Cardiac muscle cell (in vitro differentiated cells and primary cell): ENCODE results near the gene PRKCQ. TPM values are rescaled to one million over a fixed set of nuclear protein-coding genes. Genes with fewer than 3 reads are reported as not detected.
A peak's percentile ranks its signal among the peaks of the same experiment; 100 is the strongest.
"Not testable (repeated sequence)": the region's sequence is repeated elsewhere in the genome, so short reads cannot be mapped to it uniquely, and the experiment has no call there.

Source experiments
- DNase-seq, 2 donors: peaks; one replicate each; pipeline versions ENCODE4 v3.0.0 to v3.0.0-alpha.2; 2010 to 2017; ENCODE audit warnings: low read depth in 1 of 2, low spot score in 1 of 2
- H3K27ac ChIP-seq: fragments of 200-600 bp; sonication (generic); 2 replicates; pipeline ENCODE4 v1.5.1; 2016
- H3K27me3 ChIP-seq: fragments of 200-600 bp; sonication (generic); 2 replicates; pipeline ENCODE4 v1.6.0; 2016; ENCODE audit warnings: control low read depth
- H3K36me3 ChIP-seq: fragments of 200-600 bp; sonication (generic); 2 replicates; pipeline ENCODE4 v1.5.1; 2016; ENCODE audit warnings: control low read depth
- H3K4me1 ChIP-seq: fragments of 200-600 bp; sonication (generic); 2 replicates; pipeline ENCODE4 v1.8.1; 2017; ENCODE audit warnings: low read depth, mild to moderate bottlenecking, mixed run types
- H3K4me3 ChIP-seq: fragments of 200-600 bp; sonication (generic); 2 replicates; pipeline ENCODE4 v1.5.1; 2016; ENCODE audit warnings: mild to moderate bottlenecking
- H3K9me3 ChIP-seq: fragments of 200-600 bp; sonication (generic); 2 replicates; pipeline ENCODE4 v1.5.1; 2017; ENCODE audit warnings: low read depth, mild to moderate bottlenecking, control low read depth
- CTCF ChIP-seq: IDR thresholded peaks from 2 replicates; pipeline ENCODE4 v1.5.1; 2012; ENCODE audit warnings: low read depth, mild to moderate bottlenecking, low read length
- polyA plus RNA-seq: library from polyadenylated mRNA; unstranded; fragments of >200 nt; fragmentation: Nextera tagmentation; extraction: Ambion mirVana; gene quantifications from 2 replicates; pipeline ENCODE4 v1.2.1, GENCODE V29; 2016
- total RNA-seq: library from RNA; depleted of rRNA; stranded (reverse); fragments of >200 nt; gene quantifications from 2 replicates; pipeline ENCODE4 v1.2.3, GENCODE V29; 2016

The PRKCQ gene
- total and polyA plus RNA-seq, 2 experiments from 2014 or later: 3.7 to 4.1 TPM

- H3K4me3 ChIP-seq: no peak overlapping the region
- no peaks in the 10 kb centered on the region for H3K36me3 ChIP-seq
- TF ChIP-seq CTCF: no peak
- DNase-seq: no peak
- H3K4me1 ChIP-seq: no peaks in the 10 kb centered on the region
- H3K27me3 ChIP-seq: no peaks in the 10 kb centered on the region
- no peak overlapping the region for H3K27ac ChIP-seq
- H3K9me3 ChIP-seq: no peaks in the 10 kb centered on the region
Measured at GRCh38 chr10:6457376-6457775, 122.7 kb downstream of the PRKCQ start.

GRCh38 chr10:6456067-6456466 is 124.0 kb downstream of the PRKCQ start:
- Histone ChIP-seq H3K27me3 (no peaks in the 10 kb centered on the region), H3K9me3 (no peaks in the 10 kb centered on the region), H3K4me3 (no peak overlapping the region), H3K36me3 (no peaks in the 10 kb centered on the region), H3K27ac (no peak overlapping the region), H3K4me1 (no peaks in the 10 kb centered on the region)
- TF ChIP-seq CTCF: no peak
- DNase-seq: no peak

GRCh38 chr10:6455592-6455991 is 124.5 kb downstream of the PRKCQ start:
- no peak overlapping the region for H3K4me3 ChIP-seq
- H3K9me3 ChIP-seq: no peaks in the 10 kb centered on the region
- DNase-seq: no peak
- H3K4me1 ChIP-seq: no peaks in the 10 kb centered on the region
- H3K27me3 ChIP-seq: no peaks in the 10 kb centered on the region
- no peak for TF ChIP-seq CTCF
- no peak overlapping the region for H3K27ac ChIP-seq
- no peaks in the 10 kb centered on the region for H3K36me3 ChIP-seq

GRCh38 chr10:6446711-6447110 is 133.4 kb downstream of the PRKCQ start:
- H3K4me3 ChIP-seq: no peak overlapping the region
- H3K36me3 ChIP-seq: no peaks in the 10 kb centered on the region
- H3K27ac ChIP-seq: no peak overlapping the region
- no peaks in the 10 kb centered on the region for H3K27me3 ChIP-seq
- no peaks in the 10 kb centered on the region for H3K4me1 ChIP-seq
- DNase-seq: no peak
- no peaks in the 10 kb centered on the region for H3K9me3 ChIP-seq
- TF ChIP-seq CTCF: no peak

GRCh38 chr10:6445671-6446316 is 134.3 kb downstream of the PRKCQ start:
- H3K36me3 ChIP-seq: no peaks in the 10 kb centered on the region
- H3K27me3 ChIP-seq: no peaks in the 10 kb centered on the region
- H3K9me3 ChIP-seq: no peaks in the 10 kb centered on the region
- no peak overlapping the region for H3K27ac ChIP-seq
- no peak overlapping the region for H3K4me3 ChIP-seq
- DNase-seq: peak; percentile 33 to 49
- peak; percentile 75 for TF ChIP-seq CTCF
- no peaks in the 10 kb centered on the region for H3K4me1 ChIP-seq

GRCh38 chr10:6439875-6440274 is 140.2 kb downstream of the PRKCQ start:
- H3K36me3 ChIP-seq, H3K27ac ChIP-seq, H3K27me3 ChIP-seq, H3K4me1 ChIP-seq, H3K9me3 ChIP-seq, H3K4me3 ChIP-seq, DNase-seq: not testable (repeated sequence)
